Midbrain (tissue), 1 donor: Measurements from ENCODE around the gene CNIH1.
"Not testable (repeated sequence)": the region's sequence is repeated elsewhere in the genome, so short reads cannot be mapped to it uniquely, and the experiment has no call there.

Source experiments
- DNase-seq: peaks from one replicate; lab custom pipeline; 2025; lab: John Stamatoyannopoulos, UW

The CNIH1 gene

DNA sequence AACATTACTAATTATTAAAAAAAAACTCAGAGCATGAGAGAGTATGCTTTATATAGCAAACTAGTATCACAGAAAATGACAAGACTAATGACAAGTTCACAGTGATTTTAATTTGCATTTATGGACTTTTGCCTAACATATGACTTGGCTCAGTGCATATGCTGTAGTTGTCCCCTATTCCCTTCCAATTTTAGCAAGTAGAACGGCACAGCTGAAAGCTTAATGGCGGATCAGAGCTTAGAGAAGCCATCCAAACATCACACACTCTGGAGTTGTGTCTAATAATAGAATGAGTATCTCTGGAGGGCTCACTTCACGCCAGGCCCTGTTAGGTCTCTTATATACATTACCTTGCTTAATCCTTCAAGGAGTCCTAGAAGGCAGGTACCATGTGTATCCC, 13.3 kb downstream of the CNIH1 start:
- no peak for DNase-seq

DNA sequence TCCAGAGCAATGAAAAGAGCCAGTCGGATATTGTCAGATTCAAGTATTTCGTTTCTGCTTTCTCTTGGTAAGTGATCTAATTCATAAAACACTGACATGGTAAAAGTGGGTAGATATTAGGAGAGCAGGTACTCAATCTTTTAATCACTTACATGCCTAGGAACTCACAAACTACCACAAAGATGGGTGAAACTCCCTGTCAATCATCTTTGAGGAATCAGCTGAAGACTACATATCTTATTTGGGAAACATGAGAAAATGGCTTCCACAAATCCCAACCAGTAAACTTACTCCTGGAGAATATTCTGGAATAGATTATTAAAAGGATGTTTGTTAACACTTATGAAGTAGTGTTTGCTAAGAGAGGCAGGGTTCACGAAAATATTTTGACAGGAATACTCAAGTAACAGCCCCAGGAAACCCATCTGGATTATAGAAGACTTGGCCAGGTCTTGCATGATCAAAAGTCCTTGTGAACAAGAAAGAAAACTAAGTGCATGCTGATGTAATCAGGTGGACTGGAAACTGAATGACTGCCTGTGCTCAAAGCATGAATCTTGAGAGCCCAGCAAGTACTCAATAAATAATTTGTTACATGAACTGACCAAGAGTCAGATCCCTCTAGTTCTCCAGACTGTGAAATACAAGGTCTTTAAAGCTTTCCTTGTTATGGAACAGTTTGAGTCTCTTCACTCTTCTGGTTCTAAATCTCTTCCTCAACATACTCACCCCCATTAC, 15.5 kb downstream of the CNIH1 start:
- no peak for DNase-seq

DNA sequence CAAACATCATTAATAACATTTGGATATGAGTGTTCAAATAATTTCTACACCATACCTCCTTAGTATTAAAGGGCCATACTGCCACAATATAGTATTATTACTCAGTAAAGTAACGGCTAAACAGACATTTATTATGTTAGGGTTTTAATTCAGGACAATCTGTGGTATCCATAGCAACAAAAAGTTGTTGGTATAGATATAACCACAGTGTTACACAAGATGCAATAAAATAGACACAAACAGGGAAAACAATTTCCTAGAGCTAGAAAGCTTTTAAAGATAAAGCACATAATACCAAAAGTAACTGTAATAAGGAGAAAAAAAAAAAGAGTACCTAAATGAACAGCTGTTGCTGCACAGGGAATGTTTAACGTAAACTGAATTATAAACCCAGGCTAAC, 16.1 kb downstream of the CNIH1 start:
- no peak for DNase-seq

DNA sequence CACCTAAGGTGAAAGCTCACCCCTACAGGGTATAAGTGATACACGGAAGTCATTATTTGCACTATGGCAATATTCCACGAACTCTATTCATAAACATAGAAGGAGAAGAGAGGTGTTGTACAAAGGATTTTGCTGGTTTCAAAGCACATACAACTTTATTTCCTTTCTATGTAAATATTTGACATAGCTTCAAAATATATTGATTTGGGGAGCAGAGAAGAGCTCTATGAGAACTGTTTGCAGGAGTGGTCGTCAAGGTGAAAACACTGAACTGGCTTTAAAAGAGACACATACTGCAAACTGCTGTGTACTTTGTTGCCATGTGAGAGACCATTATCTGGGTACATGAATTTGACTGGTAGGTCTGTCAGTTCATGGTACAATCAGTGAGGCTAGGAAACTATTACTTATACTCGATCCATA, 16.7 kb downstream of the CNIH1 start:
- DNase-seq = no peak

DNA sequence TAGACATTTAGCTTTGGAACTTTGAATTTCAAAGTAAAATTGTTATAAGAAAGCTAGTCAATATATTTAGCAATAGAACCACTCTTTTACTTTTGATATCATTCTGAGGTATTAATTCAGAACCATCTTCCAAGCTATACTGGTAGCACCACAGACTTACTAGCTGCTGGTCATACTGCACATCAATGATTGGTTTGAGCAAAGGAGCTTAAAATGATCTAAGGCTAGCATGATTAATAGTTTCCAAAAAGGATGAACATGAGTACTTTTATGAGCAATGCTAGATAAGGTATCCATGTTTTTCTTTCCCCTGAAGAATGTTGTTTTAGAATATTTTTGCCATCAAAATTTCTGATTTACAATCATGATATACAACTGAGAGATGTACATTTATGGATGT, 17.2 kb downstream of the CNIH1 start:
- no peak for DNase-seq

DNA sequence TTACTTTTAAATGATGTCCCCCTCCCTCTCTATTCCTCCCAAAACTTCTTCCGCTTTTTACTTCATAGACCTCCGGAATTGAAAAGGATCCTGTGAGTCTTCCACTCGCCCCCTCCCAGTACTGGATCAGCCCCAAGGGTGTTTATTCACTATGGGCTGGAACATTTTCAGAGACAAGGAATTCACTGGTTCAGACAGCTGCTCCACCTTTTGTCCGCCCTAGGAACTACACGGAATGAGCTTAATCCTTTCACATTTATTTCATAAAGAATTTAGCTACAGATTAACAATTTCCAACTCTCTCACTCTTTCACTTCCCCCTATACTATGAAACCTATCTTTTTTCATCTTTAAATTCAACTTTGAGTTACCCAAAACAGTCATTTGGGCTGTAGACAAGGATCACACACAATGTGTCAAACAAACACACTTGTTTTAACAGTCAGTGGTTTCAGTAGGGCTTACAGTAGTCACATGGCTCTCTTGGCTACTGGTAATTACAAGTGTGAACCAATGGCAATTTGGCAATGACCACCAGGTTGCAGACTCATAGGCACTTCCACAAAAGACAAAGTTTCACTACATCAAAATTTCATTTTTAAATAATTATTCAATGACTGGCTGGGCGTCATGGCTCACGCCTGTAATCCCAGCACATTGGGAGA, 20.6 kb downstream of the CNIH1 start:
- DNase-seq = peak; percentile 24

DNA sequence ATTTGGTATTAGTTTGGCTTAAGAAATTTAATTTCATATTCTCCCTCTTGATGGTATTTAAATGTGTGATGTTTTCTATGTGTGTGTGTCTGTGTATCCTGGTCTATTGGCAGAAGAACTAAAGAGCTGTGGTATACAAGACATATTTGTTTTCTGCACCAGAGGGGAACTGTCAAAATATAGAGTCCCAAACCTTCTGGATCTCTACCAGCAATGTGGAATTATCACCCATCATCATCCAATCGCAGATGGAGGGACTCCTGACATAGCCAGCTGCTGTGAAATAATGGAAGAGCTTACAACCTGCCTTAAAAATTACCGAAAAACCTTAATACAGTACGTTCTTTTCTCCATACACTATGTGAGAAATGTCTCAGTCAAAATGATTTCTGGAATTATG, 29.8 kb downstream of the CNIH1 start:
- DNase-seq = no peak

DNA sequence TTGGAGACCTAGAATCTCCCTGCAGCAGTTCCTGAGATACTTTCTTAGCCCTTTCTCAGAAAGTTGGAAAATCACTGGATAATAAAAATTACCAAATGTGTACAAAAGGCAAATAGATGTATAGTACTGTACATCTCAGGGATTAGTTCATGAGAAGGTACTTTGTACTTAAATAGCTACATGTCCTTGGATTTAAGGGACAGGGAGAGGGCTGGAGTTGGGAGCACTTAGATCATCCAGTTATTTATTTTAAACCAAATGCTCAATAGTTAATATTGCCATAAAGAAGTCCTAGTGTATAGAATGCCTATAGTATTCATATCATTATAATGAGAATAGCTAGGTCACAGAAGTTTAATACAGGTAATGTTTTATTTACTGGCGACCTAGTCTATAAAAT, 31.0 kb downstream of the CNIH1 start:
- no peak for DNase-seq

DNA sequence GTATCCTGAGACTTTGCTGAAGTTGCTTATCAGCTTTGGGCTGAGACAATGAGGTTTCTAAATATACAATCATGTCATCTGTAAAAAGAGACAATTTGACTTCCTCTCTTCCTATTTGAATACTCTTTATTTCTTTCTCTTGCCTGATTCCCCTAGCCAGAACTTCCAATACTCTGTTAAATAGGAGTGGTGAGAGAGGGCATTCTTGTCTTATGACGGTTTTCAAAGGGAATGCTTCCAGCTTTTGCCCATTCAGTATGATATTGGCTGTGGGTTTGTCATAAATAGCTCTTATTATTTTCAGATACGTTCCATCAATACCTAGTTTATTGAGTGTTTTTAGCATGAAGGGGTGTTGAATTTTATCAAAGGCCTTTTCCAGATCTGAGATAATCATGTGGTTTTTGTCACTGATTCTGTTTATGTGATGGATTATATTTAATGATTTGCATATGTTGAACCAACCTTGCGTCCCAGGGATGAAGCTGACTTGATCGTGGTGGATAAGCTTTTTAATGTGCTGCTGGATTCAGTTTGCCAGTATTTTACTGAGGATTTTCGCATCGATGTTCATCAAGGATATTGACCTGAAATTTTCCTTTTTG, 37.7 kb downstream of the CNIH1 start:
- not testable (repeated sequence) for DNase-seq

DNA sequence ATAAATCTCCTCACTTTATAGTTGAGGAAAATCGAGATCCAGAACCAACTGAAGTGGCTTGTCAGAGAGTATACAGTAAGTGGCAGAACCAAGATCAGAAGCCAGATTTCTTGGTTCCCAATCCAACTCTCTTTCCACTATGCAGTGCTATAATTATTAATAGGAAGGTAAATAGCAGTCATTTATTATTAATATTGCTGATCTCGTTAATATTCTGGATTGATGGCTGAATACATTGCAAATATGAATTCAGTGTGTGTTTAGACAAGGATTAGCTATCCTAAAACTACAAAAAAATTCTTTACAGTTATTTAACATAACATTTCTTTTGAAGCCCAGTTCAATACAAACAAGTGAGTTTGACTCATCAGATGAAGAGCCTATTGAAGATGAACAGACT, 41.6 kb downstream of the CNIH1 start:
- DNase-seq = no peak

DNA sequence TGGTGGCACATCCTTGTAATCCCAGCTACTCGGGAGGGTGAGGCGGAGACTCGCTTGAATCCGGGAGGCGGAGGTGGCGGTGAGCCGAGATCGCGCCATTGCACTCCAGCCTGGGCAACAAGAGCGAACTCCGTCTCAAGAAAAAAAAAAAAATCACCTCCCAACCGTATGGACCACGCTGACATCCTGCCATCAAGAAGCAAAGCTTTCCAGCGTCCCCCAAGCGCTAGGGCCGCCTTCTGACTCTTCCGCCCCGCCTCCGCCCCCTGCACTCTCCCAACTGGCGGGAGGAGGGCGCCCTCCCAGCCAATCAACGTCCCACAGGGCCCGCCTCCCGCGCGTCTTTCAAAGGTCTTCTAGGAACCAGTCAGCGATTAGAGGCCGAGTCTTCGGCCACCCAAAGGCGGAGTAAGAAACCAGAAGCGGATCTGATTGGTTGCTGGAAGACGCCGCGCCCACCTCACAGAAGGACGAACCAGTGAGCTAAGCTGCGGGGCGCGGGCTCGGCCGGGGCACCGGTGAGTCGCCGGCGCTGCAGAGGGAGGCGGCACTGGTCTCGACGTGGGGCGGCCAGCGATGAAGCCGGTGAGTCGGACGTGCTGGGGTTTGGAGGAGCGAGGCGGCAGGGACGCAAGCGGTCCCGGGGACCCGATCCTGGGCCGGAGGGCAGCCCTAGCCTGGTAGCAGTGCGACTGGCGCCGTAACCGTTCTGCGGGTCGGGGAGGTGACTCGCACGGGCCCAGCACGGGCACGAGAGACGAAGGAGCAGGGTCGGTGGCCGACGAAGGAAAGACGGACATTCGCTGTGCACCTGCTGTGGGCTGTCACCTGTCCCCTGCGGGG, 44.5 kb downstream of the CNIH1 start, which contains the start of gene CDKN3:
Gene CDKN3 (plus strand): TSS at position 515 of the 843 bp plus-strand sequence. CDS start 62 bp downstream, at position 577.
- peak; percentile 99 for DNase-seq

DNA sequence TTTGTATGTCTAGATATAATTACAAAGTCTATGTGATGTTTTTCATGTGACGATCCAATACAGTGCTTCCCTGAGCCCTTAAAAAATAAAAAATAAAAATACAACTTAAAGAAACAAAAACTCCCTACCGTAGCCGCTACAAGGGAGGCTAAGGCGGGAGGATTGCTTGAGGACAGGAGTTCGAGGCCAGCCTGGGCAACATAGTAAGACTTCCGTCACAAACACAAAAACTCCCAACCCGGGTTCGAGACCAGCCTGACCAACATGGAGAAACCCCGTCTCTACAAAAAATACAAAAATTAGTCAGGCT, 45.0 kb downstream of the CNIH1 start:
- no peak for DNase-seq

DNA sequence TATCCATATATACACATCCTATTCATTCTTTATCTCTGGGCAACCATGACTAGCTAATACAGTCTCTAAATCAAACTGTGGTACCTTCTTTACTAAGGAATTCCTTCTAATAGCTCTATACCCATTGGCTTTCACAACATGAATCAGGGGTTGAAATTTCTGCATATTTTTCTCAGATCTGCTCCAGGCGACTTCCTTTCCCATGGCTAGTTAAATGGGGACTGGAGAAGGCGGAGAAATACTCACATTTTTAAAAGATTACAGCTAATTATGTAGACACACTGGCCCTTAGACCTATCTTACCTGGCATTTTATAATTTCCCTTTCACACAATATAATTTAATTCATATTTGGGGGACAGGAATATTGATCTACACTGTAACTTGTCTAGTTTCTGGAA, 45.5 kb downstream of the CNIH1 start:
- no peak for DNase-seq

DNA sequence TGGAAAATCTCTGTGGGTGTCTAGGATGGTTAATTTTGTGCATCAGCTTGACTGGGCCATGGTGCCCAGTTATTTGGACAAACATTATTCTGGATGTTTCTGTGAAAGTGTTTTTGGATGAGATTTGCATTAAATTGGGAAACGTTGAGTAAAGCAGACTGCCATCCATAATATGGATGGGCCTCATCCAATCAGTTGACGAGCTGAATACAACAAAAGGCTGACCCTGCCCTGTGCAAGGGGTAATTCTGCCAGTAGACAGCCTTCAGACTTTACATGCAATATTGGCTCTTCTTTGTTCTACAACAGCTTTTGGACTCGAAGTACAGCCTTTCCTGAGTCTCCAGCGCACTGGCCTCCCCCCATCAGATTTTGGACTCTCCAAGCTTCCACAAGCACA, 45.9 kb downstream of the CNIH1 start:
- DNase-seq = no peak

DNA sequence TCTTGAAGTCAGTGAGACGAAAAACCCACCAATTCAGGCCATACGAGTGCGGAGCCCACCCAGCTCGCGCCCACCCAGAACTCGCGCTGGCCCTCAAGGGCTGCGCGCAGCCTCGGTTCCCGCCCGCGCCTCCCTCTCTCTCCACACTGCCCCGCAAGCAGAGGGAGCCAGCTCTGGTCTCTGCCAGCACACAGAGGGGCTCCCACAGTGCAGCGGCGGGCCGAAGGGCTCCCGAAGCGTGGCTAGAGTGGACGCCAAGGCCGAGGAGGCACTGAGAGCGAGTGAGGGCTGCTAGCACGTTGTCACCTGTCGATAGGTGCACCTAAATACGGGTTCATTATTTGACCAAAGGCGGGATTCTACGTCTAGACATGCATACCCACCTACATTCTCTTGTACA, 46.6 kb downstream of the CNIH1 start:
- DNase-seq = no peak

DNA sequence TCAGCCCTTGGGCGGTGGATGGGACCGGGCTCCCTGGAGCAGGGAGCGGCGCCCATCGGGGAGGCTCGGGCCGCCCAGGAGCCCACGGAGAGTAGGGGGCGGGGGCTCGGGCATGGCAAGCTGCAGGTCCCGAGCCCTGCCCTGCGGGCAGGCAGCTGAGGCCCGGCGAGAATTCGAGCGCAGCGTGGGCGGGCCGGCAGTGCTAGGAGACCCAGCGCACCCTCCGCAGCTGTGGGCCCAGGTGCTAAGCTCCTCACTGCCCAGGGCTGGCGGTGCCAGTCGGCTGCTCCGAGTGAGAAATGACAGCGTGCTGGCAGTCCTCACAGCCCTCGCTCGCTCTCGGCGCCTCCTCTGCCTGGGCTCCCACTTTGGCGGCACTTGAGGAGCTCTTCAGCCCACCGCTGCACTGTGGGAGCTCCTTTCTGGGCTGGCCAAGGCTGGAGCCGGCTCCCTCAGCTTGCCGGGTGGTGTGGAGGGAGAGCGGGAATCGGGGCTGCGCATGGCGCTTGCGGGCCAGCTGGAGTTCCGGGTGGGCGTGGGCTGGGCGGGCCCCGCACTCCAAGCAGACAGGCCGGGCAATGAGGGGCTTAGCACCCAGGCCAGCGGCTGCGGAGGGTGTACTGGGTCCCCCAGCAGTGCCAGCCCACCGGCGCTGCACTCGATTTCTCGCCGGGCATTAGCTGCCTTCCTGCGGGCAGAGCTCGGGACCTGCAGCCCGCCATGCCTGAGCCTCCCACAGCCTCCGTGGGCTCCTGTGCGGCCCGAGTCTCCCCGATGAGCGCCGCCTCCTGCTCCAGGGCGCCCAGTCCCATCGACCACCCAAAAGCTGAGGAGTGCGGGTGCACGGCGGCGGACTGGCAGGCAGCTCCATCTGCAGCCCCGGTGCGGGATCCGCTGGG, 47.9 kb downstream of the CNIH1 start:
- not testable (repeated sequence) for DNase-seq

DNA sequence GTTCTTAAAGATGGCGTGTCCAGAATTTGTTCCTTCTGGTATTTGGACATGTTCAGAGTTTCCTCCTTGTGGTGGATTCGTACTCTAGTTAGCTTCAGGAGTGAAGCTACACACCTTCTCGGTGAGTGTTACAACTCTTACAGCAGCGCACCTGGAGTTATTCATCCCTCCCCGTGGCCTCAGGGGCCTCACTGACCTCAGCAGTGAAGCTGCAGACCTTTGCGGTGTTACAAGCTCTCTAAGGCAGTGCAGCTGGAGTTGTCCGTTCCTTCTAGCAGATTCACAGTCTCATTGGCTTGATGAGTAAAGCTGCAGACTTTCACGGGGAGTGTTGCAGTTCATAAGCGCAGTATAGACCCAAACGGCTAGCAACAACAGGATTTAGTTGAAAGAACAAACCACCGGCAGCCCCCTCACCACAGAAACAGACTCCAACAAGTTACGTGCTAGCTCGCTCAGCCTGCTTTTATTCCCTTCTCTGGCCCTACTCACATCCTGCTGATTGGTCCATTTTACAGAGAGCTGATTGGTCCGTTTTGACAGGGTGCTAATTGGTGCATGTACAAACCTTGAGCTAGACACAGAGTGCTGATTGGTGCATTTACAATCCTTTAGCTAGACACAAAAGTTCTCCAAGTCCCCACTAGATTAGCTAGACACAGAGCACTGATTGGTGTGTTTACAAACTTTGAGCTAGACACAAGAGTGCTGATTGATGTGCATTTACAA, 48.9 kb downstream of the CNIH1 start:
- no peak for DNase-seq

DNA sequence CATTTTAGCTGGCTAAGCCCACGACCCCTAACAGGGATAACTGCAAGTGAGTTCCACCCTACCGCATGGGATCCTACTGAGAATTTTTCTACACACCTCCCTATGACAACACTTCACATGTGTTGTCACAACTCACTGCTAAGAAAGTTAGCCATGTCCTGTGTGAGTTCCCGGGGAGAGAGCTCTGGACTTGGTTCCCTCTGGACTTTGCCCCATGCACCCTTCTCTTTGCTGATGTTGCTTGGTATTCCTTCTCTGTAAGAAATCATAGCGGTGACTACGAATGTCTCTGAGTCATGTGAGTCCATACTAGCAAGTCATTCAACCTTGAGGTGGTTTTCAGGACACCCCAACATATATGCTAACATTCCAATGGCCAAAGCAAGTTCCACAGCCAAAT, 53.8 kb downstream of the CNIH1 start:
- DNase-seq = no peak

DNA sequence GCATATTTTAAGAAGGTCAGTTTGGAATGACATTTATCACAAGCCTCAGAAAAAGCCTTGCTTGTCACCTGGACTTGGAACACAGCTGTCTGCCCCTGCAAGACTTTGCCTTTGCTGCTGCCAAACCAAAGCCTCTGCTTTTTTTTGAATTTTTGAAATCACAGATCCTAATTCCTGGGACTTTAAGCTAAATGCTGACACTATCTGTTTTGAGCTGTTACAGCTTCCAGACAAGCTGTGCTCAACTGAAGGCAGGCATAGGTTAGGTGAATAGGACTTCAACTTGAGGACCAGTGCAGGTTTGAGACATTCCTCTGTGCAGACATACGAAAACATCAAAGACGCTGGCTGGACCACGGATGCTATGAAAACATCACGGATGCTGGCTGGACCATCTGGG, 55.6 kb downstream of the CNIH1 start:
- DNase-seq = no peak

DNA sequence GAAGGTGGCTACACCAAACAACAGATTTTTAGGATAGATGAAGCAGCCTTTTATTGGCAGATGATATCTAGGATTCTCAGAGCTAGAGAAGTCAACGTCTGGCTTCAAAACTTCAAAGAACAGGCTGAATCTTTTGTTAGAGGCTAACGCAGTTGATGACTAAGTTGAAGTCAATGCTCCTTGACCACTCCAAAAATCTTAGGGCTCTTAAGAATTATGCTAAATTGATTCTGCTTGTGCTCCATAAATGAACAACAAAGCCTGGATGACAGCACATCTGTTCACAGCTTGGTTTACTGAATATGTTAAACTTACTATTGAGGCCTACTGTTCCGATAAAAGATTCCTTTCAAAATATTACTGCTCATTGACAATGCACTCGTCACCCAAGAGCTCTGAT, 57.3 kb downstream of the CNIH1 start:
- DNase-seq = no peak

DNA sequence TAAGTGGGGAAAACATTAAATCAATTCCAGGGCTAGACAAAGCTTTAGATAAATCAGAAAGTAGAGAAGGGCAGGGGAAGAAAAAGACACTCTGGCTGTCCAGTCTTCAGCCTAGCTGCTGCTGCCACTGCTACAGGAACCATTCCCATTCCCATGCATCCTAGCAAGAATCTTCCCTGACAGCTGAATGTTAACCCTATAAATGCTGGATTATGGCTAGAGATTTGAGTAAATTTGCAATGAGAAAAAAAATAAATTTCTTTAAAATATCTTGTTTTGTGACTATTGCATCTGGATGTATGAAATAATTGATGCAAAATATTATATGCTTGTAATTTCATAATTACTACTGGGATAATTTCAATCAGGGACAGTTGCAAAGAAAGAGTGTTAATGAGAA, 59.4 kb downstream of the CNIH1 start:
- DNase-seq = no peak
